Neutrophil (primary cell): ENCODE data around the gene EXT2.

Source experiments
- H3K27ac ChIP-seq: fragments of 200-600 bp; sonication (generic); 2 replicates; pipeline ENCODE4 v1.5.1; 2016; ENCODE audit warnings: mild to moderate bottlenecking, moderate library complexity
- H3K27me3 ChIP-seq: fragments of 200-600 bp; sonication (generic); 2 replicates; pipeline ENCODE4 v1.6.0; 2016; ENCODE audit warnings: mild to moderate bottlenecking
- H3K36me3 ChIP-seq: fragments of 200-600 bp; sonication (generic); 2 replicates; pipeline ENCODE4 v1.5.1; 2017
- H3K4me1 ChIP-seq, 2 experiments: fragments of 200-600 bp in 1 of 2; sonication (generic) in 1 of 2; 1 replicate in 1 of 2; 2 replicates in 1 of 2; pipeline versions ENCODE4 v1.5.1 to v1.6.1; 2013 to 2016; ENCODE audit warnings: low read depth in 1 of 2, low read length in 1 of 2, mild to moderate bottlenecking in 1 of 2, moderate library complexity in 1 of 2; ENCODE audit not compliant: control insufficient read depth in 1 of 2, insufficient read depth in 1 of 2
- H3K4me3 ChIP-seq, 2 experiments: fragments of 200-600 bp in 1 of 2; sonication (generic) in 1 of 2; 1 replicate in 1 of 2; 2 replicates in 1 of 2; pipeline ENCODE4 v1.5.1; 2013 to 2016; ENCODE audit warnings: low read depth in 1 of 2, low read length in 1 of 2, mild to moderate bottlenecking in 1 of 2, moderate library complexity in 1 of 2
- H3K9me3 ChIP-seq: fragments of 200-600 bp; sonication (generic); 2 replicates; pipeline ENCODE4 v1.5.1; 2016
- TF ChIP-seq, protein P1 (sequence below): fragments of 200-600 bp; sonication (generic); IDR thresholded peaks from 2 replicates; pipeline ENCODE4 v1.5.1; 2016; ENCODE audit warnings: antibody characterized with exemption

Gene EXT2

GRCh38 chr11:44138980-44139379 is 43.5 kb downstream of the EXT2 start:
- H3K9me3 ChIP-seq, result no peaks in the 10 kb centered on the region
- no peaks in the 10 kb centered on the region for H3K27me3 ChIP-seq
- no peak overlapping the region for H3K27ac ChIP-seq
- TF ChIP-seq, protein P1, sequence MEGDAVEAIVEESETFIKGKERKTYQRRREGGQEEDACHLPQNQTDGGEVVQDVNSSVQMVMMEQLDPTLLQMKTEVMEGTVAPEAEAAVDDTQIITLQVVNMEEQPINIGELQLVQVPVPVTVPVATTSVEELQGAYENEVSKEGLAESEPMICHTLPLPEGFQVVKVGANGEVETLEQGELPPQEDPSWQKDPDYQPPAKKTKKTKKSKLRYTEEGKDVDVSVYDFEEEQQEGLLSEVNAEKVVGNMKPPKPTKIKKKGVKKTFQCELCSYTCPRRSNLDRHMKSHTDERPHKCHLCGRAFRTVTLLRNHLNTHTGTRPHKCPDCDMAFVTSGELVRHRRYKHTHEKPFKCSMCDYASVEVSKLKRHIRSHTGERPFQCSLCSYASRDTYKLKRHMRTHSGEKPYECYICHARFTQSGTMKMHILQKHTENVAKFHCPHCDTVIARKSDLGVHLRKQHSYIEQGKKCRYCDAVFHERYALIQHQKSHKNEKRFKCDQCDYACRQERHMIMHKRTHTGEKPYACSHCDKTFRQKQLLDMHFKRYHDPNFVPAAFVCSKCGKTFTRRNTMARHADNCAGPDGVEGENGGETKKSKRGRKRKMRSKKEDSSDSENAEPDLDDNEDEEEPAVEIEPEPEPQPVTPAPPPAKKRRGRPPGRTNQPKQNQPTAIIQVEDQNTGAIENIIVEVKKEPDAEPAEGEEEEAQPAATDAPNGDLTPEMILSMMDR, result no peak
- no peak overlapping the region for H3K4me3 ChIP-seq
- H3K36me3 ChIP-seq, result peaks cover 4% of the 10 kb centered on the region
- no peaks in the 10 kb centered on the region for H3K4me1 ChIP-seq

DNA sequence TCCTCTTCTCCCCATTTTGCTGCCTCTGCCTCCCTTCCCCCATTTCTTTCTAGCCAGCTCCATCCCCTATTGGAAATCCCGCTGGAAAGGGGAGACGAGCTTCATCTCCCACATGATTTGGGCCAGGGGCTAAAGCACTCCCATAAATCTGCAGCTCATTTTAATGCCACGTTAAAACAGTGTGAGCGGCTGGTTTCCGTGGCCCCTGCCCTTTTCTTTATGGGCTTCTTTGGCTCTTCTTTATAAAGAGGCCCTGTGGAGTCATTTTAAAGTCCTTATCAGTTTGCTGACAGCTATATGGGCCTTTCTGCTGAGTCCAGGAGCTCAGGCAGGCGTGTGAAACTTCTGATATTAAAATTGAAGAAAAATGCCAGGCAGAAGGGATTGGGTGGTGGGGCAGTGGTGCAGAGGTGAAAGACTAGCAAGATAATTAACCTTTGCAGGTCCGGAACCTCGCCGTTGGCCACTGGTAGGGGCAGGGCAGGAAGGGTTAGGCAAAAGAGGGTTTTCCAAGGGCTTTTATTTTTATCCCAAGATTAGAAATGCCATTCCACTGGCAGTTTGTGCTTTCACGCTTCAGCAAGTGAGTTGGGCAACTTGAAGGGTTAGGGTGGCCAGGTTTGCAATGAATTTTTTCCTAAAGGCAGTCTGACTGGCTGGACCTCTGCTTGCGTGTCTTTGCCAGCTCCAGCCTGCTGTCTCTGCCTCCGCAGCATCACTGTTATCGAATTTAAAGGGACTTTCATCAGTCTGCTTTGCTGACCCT is 44.3 kb downstream of the EXT2 start:
- Histone ChIP-seq H3K36me3 (no peaks in the 10 kb centered on the region), H3K4me1 (no peaks in the 10 kb centered on the region)
- TF ChIP-seq, protein P1, result no peak

GRCh38 chr11:44140372-44140771 is 44.9 kb downstream of the EXT2 start:
- Histone ChIP-seq H3K27ac (no peak overlapping the region), H3K4me1 (no peaks in the 10 kb centered on the region), H3K9me3 (no peaks in the 10 kb centered on the region), H3K4me3 (no peak overlapping the region), H3K36me3 (no peaks in the 10 kb centered on the region), H3K27me3 (no peaks in the 10 kb centered on the region)
- TF ChIP-seq, protein P1, result no peak

More for the DNA sequence above, 44.3 kb downstream of the EXT2 start:
- no peak overlapping the region for H3K4me3 ChIP-seq
- H3K9me3 ChIP-seq, result no peaks in the 10 kb centered on the region
- no peak overlapping the region for H3K27ac ChIP-seq
- H3K27me3 ChIP-seq, result no peaks in the 10 kb centered on the region

- TF ChIP-seq, protein P1, result no peak
- Histone ChIP-seq H3K36me3 (no peaks in the 10 kb centered on the region), H3K27ac (no peak overlapping the region), H3K9me3 (no peaks in the 10 kb centered on the region), H3K27me3 (no peaks in the 10 kb centered on the region), H3K4me1 (no peaks in the 10 kb centered on the region), H3K4me3 (no peak overlapping the region)
Measured at GRCh38 chr11:44140805-44141204, 45.3 kb downstream of the EXT2 start.

DNA sequence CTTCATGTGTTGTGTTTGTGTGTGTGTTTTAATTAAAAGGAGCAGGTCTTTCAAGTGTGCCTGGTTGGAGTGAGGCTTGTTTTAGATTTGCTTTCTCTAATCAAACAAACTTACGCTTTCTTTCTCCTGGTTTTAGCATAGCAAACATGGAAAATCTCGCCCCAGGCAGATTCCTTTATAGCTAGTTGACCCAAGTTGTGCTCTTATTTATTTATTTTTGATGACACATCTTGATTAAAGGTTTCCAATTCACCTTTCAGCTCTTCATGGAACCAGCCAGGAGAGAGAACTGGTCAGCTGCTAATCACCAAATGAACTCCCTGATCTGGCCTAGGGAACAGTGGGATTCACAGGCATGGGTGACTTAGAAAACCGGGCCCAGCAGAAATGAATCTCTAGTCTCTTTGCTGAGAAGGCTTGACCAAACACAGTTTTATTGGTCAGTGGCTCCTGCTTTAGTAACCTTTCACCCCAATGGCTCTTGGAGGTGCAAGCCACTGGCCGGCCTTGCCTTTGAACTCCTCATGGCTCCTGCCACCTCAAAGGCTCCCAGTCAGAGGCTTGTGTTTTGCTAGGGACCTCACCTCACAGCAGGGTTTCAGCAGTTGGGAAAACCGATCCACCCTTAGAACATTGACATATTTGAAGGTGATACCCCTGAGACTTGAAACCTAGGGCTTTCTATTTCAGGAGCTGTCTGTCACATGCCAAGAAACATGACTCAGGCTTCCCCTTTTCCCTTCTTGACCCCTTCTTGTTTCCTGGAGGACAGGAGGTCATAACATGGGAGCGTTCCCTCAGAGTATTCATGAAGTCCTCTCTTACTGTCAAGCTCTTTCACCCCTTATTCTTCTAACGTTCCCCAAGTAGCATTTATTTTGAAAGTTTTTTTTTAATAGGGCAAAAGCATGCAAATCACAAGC is 48.8 kb downstream of the EXT2 start:
- Histone ChIP-seq H3K36me3 (no peaks in the 10 kb centered on the region), H3K4me1 (no peaks in the 10 kb centered on the region), H3K27ac (no peak overlapping the region), H3K4me3 (no peak overlapping the region), H3K9me3 (no peaks in the 10 kb centered on the region), H3K27me3 (no peaks in the 10 kb centered on the region)
- TF ChIP-seq, protein P1, result no peak
